GM12891 (cell line): Measurements from ENCODE around the gene TREML1.

Source experiments
- PAX5 ChIP-seq: IDR thresholded peaks from 2 replicates; pipeline ENCODE4 v1.6.1; 2011; ENCODE audit warnings: low read length, moderate library complexity, mild to moderate bottlenecking; ENCODE audit not compliant: insufficient read depth, severe bottlenecking
- POLR2A ChIP-seq: IDR thresholded peaks from 2 replicates; pipeline ENCODE4 v1.6.1; 2011; ENCODE audit warnings: low read depth, low read length, control low read depth
- POLR2AphosphoS5 ChIP-seq: IDR thresholded peaks from 2 replicates; pipeline ENCODE4 v1.6.1; 2011; ENCODE audit warnings: low read depth, low read length, control low read depth
- POU2F2 ChIP-seq: IDR thresholded peaks from 2 replicates; pipeline ENCODE4 v1.6.1; 2011; ENCODE audit warnings: low read depth, mild to moderate bottlenecking, control low read depth, low read length, moderate library complexity
- SPI1 ChIP-seq: IDR thresholded peaks from 2 replicates; pipeline ENCODE4 v1.6.1; 2011; ENCODE audit warnings: low read depth, low read length, control low read depth
- TAF1 ChIP-seq: IDR thresholded peaks from 2 replicates; pipeline ENCODE4 v1.6.1; 2011; ENCODE audit warnings: low read depth, low read length, control low read depth

GRCh38 chr6:41153992-41154625, at the start of gene TREML1:
- no peak for TF ChIP-seq POLR2A
- no peak for TF ChIP-seq POU2F2
- TF ChIP-seq PAX5 = no peak
- no peak for TF ChIP-seq POLR2AphosphoS5
- TF ChIP-seq TAF1 = no peak
- TF ChIP-seq SPI1 = no peak
